HCT116 (cell line): ENCODE measurements around the gene NBAS. TPM values are rescaled to one million over a fixed set of nuclear protein-coding genes. Genes with fewer than 3 reads are reported as not detected.

Experiments
- ATAC-seq: fragments of 200-7000 bp; cut with Tn5 transposase; 2 replicates; pipeline ENCODE4 v1.9.1; 2020; ENCODE audit warnings: mild to moderate bottlenecking, moderate library complexity
- BruUV-seq: library from RNA; stranded (reverse); fragments of 400-500 nt; replicated peaks from 2 replicates; lab custom pipeline; 2021; lab: Mats Ljungman, UMichigan
- CTCF ChIA-PET: fragments of 300-600 bp; sonication (Branson Sonifier 250); formaldehyde crosslinking; loops from one replicate; lab custom pipeline; 2021; ENCODE audit warnings: antibody characterized with exemption; lab: Charles Lee
- POLR2A ChIA-PET: fragments of 300-600, 350-600 bp; sonication (Branson Sonifier 250); formaldehyde crosslinking; loops from one replicate; lab custom pipeline; 2021; ENCODE audit warnings: antibody characterized with exemption; lab: Charles Lee
- RAD21 ChIA-PET, 2 experiments: fragments of 300-600 bp; sonication (Branson Sonifier 250); formaldehyde crosslinking; loops; one replicate each; lab custom pipeline; 2023; ENCODE audit warnings: low total read pairs in 2 of 2; ENCODE audit not compliant: uncharacterized antibody in 2 of 2, unreplicated experiment in 2 of 2, low non-redundant PET in 1 of 2; lab: Charles Lee
- DNase-seq: peaks from one replicate; pipeline ENCODE4 v3.0.0-alpha.2; 2010; ENCODE audit warnings: low read depth, low spot score
- H2AFZ ChIP-seq: fragments of 200-600 bp; shearing (Covaris generic), sonication (generic); 2 replicates; pipeline ENCODE4 v1.6.1; 2017; ENCODE audit warnings: low read depth, mixed run types, mixed read lengths, antibody characterized with exemption, low read length; ENCODE audit not compliant: poor library complexity, severe bottlenecking
- H3K27ac ChIP-seq: 2 replicates; pipeline ENCODE4 v1.5.1; 2012; ENCODE audit warnings: low read depth, low read length
- H3K27me3 ChIP-seq: fragments of 200-600 bp; sonication (generic); 2 replicates; pipeline ENCODE4 v1.6.1; 2016; ENCODE audit warnings: mixed run types, low read length, mixed read lengths; ENCODE audit not compliant: insufficient read depth
- H3K36me3 ChIP-seq, 2 experiments: fragments of 200-500 bp in 1 of 2; fragments of 200-600 bp in 1 of 2; sonication (Bioruptor generic) in 1 of 2; sonication (generic) in 1 of 2; 2 replicates each; pipeline versions ENCODE4 v1.5.1 to v1.6.1; 2014 to 2016; ENCODE audit warnings: low read length in 2 of 2, inconsistent platforms in 1 of 2, mixed read lengths in 1 of 2, mixed run types in 1 of 2; ENCODE audit not compliant: insufficient read depth in 2 of 2, control insufficient read depth in 1 of 2
- H3K4me1 ChIP-seq, 2 experiments: fragments of 200-600 bp in 1 of 2; sonication (generic) in 1 of 2; 2 replicates each; pipeline versions ENCODE4 v1.5.1 to v1.6.1; 2012 to 2017; ENCODE audit warnings: low read length in 2 of 2, inconsistent platforms in 1 of 2, mild to moderate bottlenecking in 1 of 2, mixed read lengths in 1 of 2, mixed run types in 1 of 2, moderate library complexity in 1 of 2; ENCODE audit not compliant: insufficient read depth in 2 of 2, control insufficient read depth in 1 of 2
- H3K4me2 ChIP-seq: fragments of 200-600 bp; sonication (generic); 2 replicates; pipeline ENCODE4 v1.6.1; 2017; ENCODE audit warnings: mixed run types, low read length, mixed read lengths
- H3K4me3 ChIP-seq, 2 experiments: fragments of 200-600 bp in 1 of 2; sonication (generic) in 1 of 2; replicated peaks in 1 of 2; 2 replicates each; pipeline ENCODE4 v1.5.1; 2011 to 2016; ENCODE audit warnings: low read length in 2 of 2, control low read depth in 1 of 2, low read depth in 1 of 2, mild to moderate bottlenecking in 1 of 2, mixed read lengths in 1 of 2, mixed run types in 1 of 2
- H3K79me2 ChIP-seq: fragments of 200-600 bp; sonication (generic); 2 replicates; pipeline ENCODE4 v1.6.1; 2017; ENCODE audit warnings: mild to moderate bottlenecking, mixed run types, low read length, moderate library complexity, mixed read lengths; ENCODE audit not compliant: insufficient read depth
- H3K9ac ChIP-seq: fragments of 200-600 bp; sonication (generic); 2 replicates; pipeline ENCODE4 v1.6.1; 2016; ENCODE audit warnings: low read length, mixed read lengths
- H3K9me2 ChIP-seq: fragments of 200-600 bp; sonication (generic), shearing (Covaris generic); 2 replicates; pipeline ENCODE4 v1.6.1; 2017; ENCODE audit warnings: mixed run types, mild to moderate bottlenecking, moderate library complexity; ENCODE audit not compliant: insufficient read depth
- H3K9me3 ChIP-seq, 2 experiments: fragments of 200-500 bp in 1 of 2; fragments of 200-600 bp in 1 of 2; sonication (Bioruptor generic) in 1 of 2; sonication (generic) in 1 of 2; 2 replicates each; pipeline ENCODE4 v1.6.1; 2014 to 2017; ENCODE audit warnings: low read length in 2 of 2, mixed read lengths in 2 of 2, inconsistent platforms in 1 of 2, low read depth in 1 of 2, mild to moderate bottlenecking in 1 of 2, mixed run types in 1 of 2, moderate library complexity in 1 of 2; ENCODE audit not compliant: control insufficient read depth in 1 of 2, insufficient read depth in 1 of 2
- H4K20me1 ChIP-seq: fragments of 200-600 bp; sonication (generic), shearing (Covaris generic); 2 replicates; pipeline ENCODE4 v1.6.1; 2017; ENCODE audit warnings: mixed run types, mild to moderate bottlenecking, moderate library complexity; ENCODE audit not compliant: insufficient read depth
- EGR1 ChIP-seq: IDR thresholded peaks from 2 replicates; pipeline ENCODE4 v1.6.1; 2012; ENCODE audit warnings: low read depth
- EZH2 ChIP-seq: fragments of 200-600 bp; sonication (generic); IDR thresholded peaks from 2 replicates; pipeline ENCODE4 v1.6.1; 2017; ENCODE audit warnings: antibody characterized with exemption, mixed run types
- FOSL1 ChIP-seq: IDR thresholded peaks from 2 replicates; pipeline ENCODE4 v1.6.1; 2012; ENCODE audit warnings: low read depth
- POLR2A ChIP-seq: IDR thresholded peaks from 2 replicates; pipeline ENCODE4 v1.7.0; 2011; ENCODE audit warnings: borderline replicate concordance; ENCODE audit not compliant: insufficient read depth, insufficient read length; ENCODE audit errors: extremely low read depth
- POLR2AphosphoS5 ChIP-seq: IDR thresholded peaks from 2 replicates; pipeline ENCODE4 v1.6.1; 2011; ENCODE audit warnings: mild to moderate bottlenecking, low read depth, low read length, moderate library complexity
- RAD21 ChIP-seq: IDR thresholded peaks from 2 replicates; pipeline ENCODE4 v1.6.1; 2012; ENCODE audit warnings: low read depth, mild to moderate bottlenecking
- SP1 ChIP-seq: IDR thresholded peaks from 2 replicates; pipeline ENCODE4 v1.6.1; 2012; ENCODE audit warnings: low read depth
- ZNF274 ChIP-seq: fragments of 200-500 bp; sonication (Bioruptor generic); IDR thresholded peaks from 2 replicates; pipeline ENCODE4 v1.6.1; 2014; ENCODE audit warnings: mild to moderate bottlenecking, low read depth, low read length, inconsistent platforms
- intact Hi-C: fragments of 100-400 bp; cut with micrococcal nuclease; formaldehyde crosslinking; loops from 2 replicates; pipeline ENCODE4 v1.10.0; 2022
- total RNA-seq: library from RNA; stranded (reverse); gene quantifications from one replicate; pipeline ENCODE4 v1.2.1, GENCODE V29; 2021; ENCODE audit not compliant: unreplicated experiment
- TF ChIP-seq, protein P1 (sequence below), 3 experiments: fragments of 200-600 bp in 1 of 3; sonication (generic) in 1 of 3; IDR thresholded peaks in 2 of 3; conservative IDR thresholded peaks in 1 of 3; 2 replicates each; pipeline ENCODE4 v1.5.1; 2012 to 2017; ENCODE audit warnings: low read depth in 2 of 3, low read length in 2 of 3, antibody characterized with exemption in 1 of 3, borderline replicate concordance in 1 of 3, control low read depth in 1 of 3, mild to moderate bottlenecking in 1 of 3, mixed read lengths in 1 of 3, mixed run types in 1 of 3, moderate library complexity in 1 of 3; ENCODE audit not compliant: insufficient read depth in 1 of 3
- TF ChIP-seq, protein P2 (sequence below): IDR thresholded peaks from 2 replicates; pipeline ENCODE4 v1.6.1; 2012
- TF ChIP-seq, protein P3 (sequence below): IDR thresholded peaks from 2 replicates; pipeline ENCODE4 v1.6.1; 2011; ENCODE audit warnings: mild to moderate bottlenecking, low read length, moderate library complexity; ENCODE audit not compliant: insufficient replicate concordance; ENCODE audit errors: extremely low read depth

NBAS gene
- total RNA-seq, 1 experiment from 2014 or later, result 32.8 TPM

DNA sequence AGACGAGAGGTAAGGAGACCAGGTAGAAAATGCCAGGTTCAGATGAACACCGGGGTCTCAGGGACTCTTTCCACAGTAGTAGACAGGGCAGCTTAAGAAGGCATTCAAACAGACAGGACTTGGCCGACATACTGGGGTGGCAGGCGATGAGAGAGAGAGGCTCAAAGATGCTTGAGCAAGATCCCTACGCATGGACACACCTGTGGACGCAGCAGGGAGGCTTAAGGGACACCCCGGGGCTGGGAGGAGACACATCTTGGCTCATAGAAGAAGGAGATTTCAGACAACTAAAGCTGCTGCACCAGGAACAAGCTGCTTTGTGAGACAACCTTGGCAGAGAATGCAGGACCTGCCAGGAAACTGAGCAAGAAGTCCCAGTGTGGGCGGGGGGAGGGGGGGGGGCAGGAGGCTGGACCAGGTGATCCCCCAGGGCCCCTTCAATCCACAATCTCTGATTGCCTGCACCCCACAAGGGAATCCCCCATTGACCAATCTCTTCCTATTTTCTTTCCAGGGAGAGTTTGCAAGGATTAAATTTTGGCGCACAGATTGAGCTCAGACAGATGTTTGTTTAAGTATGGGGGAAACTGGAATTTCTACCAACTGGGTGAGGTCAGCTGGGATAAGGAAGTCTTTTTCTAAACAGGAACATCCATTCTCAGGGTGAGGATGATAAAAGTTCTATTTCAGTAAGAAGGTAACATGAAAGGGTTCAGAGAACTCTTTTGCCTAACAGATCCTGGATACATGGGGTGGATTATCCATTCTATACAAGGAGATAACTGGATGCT, 400.7 kb downstream of the NBAS start:
- intact Hi-C loops, result no loop called here

DNA sequence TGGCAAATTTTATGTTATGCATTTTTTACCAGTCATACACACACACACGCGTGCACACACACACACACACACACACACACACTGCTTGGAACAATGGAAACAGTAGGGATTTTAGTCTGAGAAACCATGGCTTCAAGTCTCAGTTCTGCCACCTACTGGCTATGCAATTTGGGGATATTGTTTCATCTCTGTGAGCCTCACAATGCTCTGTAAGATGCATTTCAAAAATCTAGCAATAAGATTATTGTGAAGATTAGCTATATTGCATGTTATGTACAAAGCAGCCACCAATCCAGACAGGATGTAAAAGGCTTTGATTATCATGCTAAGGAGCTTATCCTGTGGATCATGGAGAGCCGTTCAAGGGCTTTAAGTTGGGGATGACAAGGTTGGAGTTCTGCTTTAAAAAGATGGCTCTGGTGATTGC, 401.4 kb downstream of the NBAS start:
- H3K36me3 ChIP-seq, result no peaks in the 10 kb centered on the region
- H3K4me3 ChIP-seq, result no peak overlapping the region
- H3K9ac ChIP-seq, result no peak overlapping the region
- intact Hi-C loops, result loop anchor here (5.0 kb wide), 1 partner anchor 418 kb away; no protein-coding TSS in a partner anchor
- H3K27me3 ChIP-seq, result peaks cover 4% of the 10 kb centered on the region; the same call in 1 of the 2 replicates
- H4K20me1 ChIP-seq, result no peaks in the 10 kb centered on the region
- H2AFZ ChIP-seq, result no peak overlapping the region
- H3K79me2 ChIP-seq, result no peaks in the 10 kb centered on the region
- ChIA-PET POLR2A (no interaction called here), CTCF (interaction anchor here (0.7 kb wide), 1 partner anchor 425 kb away, joined by 3 read pairs; no protein-coding TSS in a partner anchor)
- no peak overlapping the region for H3K4me2 ChIP-seq
- TF ChIP-seq POLR2AphosphoS5 (no peak), SP1 (no peak), FOSL1 (no peak), RAD21 (peak; percentile 51)
- TF ChIP-seq, protein P1, sequence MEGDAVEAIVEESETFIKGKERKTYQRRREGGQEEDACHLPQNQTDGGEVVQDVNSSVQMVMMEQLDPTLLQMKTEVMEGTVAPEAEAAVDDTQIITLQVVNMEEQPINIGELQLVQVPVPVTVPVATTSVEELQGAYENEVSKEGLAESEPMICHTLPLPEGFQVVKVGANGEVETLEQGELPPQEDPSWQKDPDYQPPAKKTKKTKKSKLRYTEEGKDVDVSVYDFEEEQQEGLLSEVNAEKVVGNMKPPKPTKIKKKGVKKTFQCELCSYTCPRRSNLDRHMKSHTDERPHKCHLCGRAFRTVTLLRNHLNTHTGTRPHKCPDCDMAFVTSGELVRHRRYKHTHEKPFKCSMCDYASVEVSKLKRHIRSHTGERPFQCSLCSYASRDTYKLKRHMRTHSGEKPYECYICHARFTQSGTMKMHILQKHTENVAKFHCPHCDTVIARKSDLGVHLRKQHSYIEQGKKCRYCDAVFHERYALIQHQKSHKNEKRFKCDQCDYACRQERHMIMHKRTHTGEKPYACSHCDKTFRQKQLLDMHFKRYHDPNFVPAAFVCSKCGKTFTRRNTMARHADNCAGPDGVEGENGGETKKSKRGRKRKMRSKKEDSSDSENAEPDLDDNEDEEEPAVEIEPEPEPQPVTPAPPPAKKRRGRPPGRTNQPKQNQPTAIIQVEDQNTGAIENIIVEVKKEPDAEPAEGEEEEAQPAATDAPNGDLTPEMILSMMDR (IDR thresholded peaks at IDR 0.05 in 2 of 3, conservative IDR thresholded peaks at IDR 0.05 in 1 of 3; ENCODE audit: borderline replicate concordance in 1 of 3, insufficient read depth in 1 of 3, low read depth in 2 of 3, low read length in 2 of 3), result peak; percentile 31 to 69 (median 59); a peak in 5 of 6 replicates
- TF ChIP-seq, protein P2, sequence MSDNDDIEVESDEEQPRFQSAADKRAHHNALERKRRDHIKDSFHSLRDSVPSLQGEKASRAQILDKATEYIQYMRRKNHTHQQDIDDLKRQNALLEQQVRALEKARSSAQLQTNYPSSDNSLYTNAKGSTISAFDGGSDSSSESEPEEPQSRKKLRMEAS, result no peak
- TF ChIP-seq, protein P3, sequence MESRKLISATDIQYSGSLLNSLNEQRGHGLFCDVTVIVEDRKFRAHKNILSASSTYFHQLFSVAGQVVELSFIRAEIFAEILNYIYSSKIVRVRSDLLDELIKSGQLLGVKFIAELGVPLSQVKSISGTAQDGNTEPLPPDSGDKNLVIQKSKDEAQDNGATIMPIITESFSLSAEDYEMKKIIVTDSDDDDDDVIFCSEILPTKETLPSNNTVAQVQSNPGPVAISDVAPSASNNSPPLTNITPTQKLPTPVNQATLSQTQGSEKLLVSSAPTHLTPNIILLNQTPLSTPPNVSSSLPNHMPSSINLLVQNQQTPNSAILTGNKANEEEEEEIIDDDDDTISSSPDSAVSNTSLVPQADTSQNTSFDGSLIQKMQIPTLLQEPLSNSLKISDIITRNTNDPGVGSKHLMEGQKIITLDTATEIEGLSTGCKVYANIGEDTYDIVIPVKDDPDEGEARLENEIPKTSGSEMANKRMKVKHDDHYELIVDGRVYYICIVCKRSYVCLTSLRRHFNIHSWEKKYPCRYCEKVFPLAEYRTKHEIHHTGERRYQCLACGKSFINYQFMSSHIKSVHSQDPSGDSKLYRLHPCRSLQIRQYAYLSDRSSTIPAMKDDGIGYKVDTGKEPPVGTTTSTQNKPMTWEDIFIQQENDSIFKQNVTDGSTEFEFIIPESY, result no peak
- TF ChIP-seq, all 23 proteins: peak for 2
- H3K9me2 ChIP-seq, result no peaks in the 10 kb centered on the region
- RAD21 ChIA-PET, result no interaction called here
- DNase-seq, result peak; percentile 38
- peak; percentile 80 for ATAC-seq
- no peaks in the 10 kb centered on the region; a peak in 1 of 4 replicates for H3K4me1 ChIP-seq
- H3K9me3 ChIP-seq, result no peaks in the 10 kb centered on the region
- no TSS peak for BruUV-seq
- no peak overlapping the region for H3K27ac ChIP-seq

More for the DNA sequence above, 400.7 kb downstream of the NBAS start:
- ChIA-PET RAD21 (interaction anchor here in 1 of 2 experiments (0.6 kb wide), 1 partner anchor 440 kb away, joined by 3 read pairs; no protein-coding TSS in a partner anchor), CTCF (interaction anchor here (0.7 kb wide), 1 partner anchor 424 kb away, joined by 3 read pairs; no protein-coding TSS in a partner anchor), POLR2A (no interaction called here)
- Histone ChIP-seq H3K27ac (no peak overlapping the region), H4K20me1 (no peaks in the 10 kb centered on the region), H3K27me3 (peaks cover 4% of the 10 kb centered on the region; the same call in 1 of the 2 replicates), H3K4me2 (no peak overlapping the region), H3K36me3 (no peaks in the 10 kb centered on the region), H3K9ac (no peak overlapping the region), H3K4me1 (no peaks in the 10 kb centered on the region; a peak in 1 of 4 replicates), H3K79me2 (no peaks in the 10 kb centered on the region), H3K4me3 (no peak overlapping the region), H3K9me2 (no peaks in the 10 kb centered on the region), H3K9me3 (no peaks in the 10 kb centered on the region), H2AFZ (no peak overlapping the region)
- no TSS peak for BruUV-seq
- ATAC-seq (no peak), DNase-seq (no peak)
- no peak for TF ChIP-seq EZH2
- TF ChIP-seq ZNF274, result no peak
- TF ChIP-seq EGR1, result no peak
- TF ChIP-seq POLR2A, result no peak
